Erythroblast (primary cell): ENCODE measurements around the gene TSHZ2.

Experiments
- GATA1 ChIP-seq: IDR thresholded peaks from 2 replicates; pipeline ENCODE4 v1.6.1; 2011; ENCODE audit warnings: low read depth, mild to moderate bottlenecking, control low read depth, low read length, moderate library complexity
- POLR2A ChIP-seq: IDR thresholded peaks from 2 replicates; pipeline ENCODE4 v1.6.1; 2011; ENCODE audit warnings: mild to moderate bottlenecking, low read length

GRCh38 chr20:53334861-53335260 is 362.7 kb downstream of the TSHZ2 start:
- TF ChIP-seq POLR2A (no peak), GATA1 (no peak)
